ENCODE results near the gene MALRD1.

DNA sequence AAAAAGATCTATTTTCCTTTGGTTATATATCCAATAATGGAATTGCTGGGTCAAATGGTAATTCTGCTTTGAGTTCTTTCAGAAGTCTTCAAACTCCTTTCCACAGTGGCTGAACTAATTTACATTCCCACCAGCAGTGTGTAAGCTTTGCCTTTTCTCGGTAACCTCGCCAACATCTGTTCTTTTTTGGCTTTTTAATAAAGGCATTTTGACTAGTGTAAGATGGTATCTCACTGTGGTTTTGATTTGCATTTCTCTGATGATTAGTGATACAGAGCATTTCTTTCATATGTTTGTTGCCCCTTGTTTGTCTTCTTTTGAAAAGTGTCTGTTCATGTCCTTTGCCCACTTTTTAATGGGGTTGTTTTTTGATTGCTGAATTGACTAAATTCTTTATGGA, 285.0 kb downstream of the MALRD1 start:
- TF ChIP-seq, protein P1, sequence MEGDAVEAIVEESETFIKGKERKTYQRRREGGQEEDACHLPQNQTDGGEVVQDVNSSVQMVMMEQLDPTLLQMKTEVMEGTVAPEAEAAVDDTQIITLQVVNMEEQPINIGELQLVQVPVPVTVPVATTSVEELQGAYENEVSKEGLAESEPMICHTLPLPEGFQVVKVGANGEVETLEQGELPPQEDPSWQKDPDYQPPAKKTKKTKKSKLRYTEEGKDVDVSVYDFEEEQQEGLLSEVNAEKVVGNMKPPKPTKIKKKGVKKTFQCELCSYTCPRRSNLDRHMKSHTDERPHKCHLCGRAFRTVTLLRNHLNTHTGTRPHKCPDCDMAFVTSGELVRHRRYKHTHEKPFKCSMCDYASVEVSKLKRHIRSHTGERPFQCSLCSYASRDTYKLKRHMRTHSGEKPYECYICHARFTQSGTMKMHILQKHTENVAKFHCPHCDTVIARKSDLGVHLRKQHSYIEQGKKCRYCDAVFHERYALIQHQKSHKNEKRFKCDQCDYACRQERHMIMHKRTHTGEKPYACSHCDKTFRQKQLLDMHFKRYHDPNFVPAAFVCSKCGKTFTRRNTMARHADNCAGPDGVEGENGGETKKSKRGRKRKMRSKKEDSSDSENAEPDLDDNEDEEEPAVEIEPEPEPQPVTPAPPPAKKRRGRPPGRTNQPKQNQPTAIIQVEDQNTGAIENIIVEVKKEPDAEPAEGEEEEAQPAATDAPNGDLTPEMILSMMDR (IDR thresholded peaks at IDR 0.05), result no peak
- no peak for TF ChIP-seq POLR2AphosphoS5 (IDR thresholded peaks at IDR 0.05)
